Fibroblast of skin of right biceps (primary cell): ENCODE data around the gene PPP3CB.

Source experiments
- DNase-seq: peaks from one replicate; pipeline ENCODE4 v3.0.0-alpha.2; 2013

The PPP3CB gene

GRCh38 chr10:73478636-73479035, 17.2 kb downstream of the PPP3CB start:
- DNase-seq, result no peak

GRCh38 chr10:73471226-73471625, 24.6 kb downstream of the PPP3CB start:
- DNase-seq, result no peak

GRCh38 chr10:73469579-73469978, 26.2 kb downstream of the PPP3CB start:
- no peak for DNase-seq

- no peak for DNase-seq
These were observed 28.6 kb downstream of the PPP3CB start for GRCh38 chr10:73467206-73467605.

- DNase-seq, result no peak
These were observed 29.7 kb downstream of the PPP3CB start for GRCh38 chr10:73465978-73466726.

GRCh38 chr10:73460897-73461296, 34.9 kb downstream of the PPP3CB start:
- DNase-seq, result no peak

- peak; percentile 11 for DNase-seq
These were observed 36.0 kb downstream of the PPP3CB start for GRCh38 chr10:73459683-73460314.

GRCh38 chr10:73456187-73456890, 39.5 kb downstream of the PPP3CB start:
- no peak for DNase-seq

GRCh38 chr10:73449113-73449512, 46.7 kb downstream of the PPP3CB start:
- DNase-seq, result no peak

GRCh38 chr10:73448384-73448783, 47.4 kb downstream of the PPP3CB start:
- DNase-seq, result no peak

GRCh38 chr10:73446926-73447325, 48.9 kb downstream of the PPP3CB start:
- DNase-seq, result no peak

DNA sequence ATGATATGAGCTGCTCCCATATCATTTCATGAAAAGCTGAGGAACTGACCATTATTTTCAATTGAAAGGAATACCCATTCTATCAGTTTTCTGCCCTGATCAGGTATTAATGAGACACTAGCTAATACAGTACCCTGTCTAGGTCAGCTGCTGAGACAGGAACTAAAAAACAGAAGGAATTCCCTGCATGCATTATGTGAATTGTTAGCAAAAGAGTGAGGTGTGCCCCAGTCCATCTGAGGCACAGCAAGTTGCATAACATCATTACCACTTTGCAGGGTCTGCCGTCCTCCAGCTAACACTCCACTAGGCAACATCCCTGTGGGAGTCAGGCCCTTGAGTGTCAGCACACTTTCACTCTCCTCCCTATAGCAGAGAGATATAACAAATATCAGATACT, 51.4 kb downstream of the PPP3CB start:
- DNase-seq, result no peak

GRCh38 chr10:73439605-73440312, 56.1 kb downstream of the PPP3CB start:
- peak; percentile 69 for DNase-seq

DNA sequence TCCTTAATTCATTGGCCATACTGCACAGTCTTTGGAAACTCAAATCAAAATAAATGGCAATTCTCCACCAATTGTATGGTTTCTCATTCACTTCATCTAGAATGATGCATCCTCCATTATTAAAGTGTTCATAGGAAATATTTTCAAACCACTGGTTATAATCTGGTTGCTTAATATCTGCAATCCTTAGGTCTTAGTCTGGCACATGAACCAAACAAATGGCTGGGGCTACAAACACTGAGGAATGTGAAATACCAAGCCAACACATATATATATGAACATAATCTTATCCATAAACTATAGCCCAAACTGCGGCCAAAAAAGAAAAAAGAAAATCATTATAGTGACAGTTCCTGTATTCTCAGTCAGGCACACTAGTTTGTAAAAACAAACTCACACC, 56.8 kb downstream of the PPP3CB start:
- peak; percentile 54 for DNase-seq

DNA sequence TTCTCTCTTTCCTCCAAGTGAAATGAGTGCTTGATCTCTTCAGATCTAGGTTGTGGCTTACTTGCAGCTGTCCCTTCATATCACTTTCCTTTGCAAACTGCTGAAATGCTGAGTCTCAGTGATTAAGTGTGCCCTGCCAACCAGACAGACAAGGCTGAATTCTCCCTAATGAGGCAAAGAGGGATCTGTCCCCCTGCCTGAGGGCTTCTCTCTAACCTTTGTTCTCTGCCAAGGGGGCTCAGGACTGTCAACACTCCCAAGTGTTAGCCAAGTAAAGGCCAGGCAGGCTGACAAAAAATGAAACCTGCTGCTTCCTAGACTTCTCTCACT, 62.3 kb downstream of the PPP3CB start, which contains the start of gene MSS51:
Gene MSS51, minus strand, starts transcription at position 24 of the 330 bp plus-strand sequence. CDS start 5,277 bp downstream, outside the sequence.
- no peak for DNase-seq

- no peak for DNase-seq
These were observed 62.9 kb downstream of the PPP3CB start for GRCh38 chr10:73432646-73433537.

DNA sequence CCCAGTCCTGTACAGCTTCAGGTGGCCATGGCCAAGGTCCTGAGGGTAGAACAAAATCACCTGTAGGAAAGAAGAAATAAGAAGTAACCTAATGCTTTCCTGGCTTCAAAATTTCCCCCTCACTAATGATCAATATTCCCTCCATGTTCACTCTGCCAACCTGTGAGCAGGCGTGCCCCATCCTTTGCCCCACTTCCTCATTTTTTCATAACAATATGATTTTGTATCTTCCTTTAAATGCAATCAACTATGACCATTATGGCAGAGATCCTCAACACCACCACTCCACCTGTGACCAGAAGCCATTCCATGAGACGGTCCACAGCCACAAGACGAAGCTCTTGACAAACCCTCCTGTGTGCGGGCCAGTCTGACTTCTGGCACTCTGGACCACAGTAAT, 69.5 kb downstream of the PPP3CB start:
- no peak for DNase-seq

GRCh38 chr10:73424478-73424877, 71.3 kb downstream of the PPP3CB start:
- DNase-seq, result no peak

DNA sequence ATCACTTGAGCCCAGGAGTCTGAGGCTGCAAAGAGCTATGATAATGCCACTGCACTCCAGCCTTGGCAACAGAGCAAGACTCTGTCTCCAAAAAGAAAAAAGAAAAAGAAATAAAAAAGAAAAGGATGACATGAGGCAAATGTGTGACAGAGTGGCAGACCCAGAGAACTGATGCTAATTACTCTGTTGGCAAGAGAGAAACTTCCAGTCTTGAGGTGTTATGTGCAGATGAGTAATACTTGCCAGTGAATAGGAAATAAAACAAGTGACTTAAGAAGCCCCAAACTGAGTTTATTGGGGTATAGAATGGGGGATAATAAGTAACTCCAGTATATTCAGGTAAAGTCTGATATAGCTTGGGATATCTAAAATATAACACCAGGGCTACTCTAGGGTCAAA, 72.5 kb downstream of the PPP3CB start:
- DNase-seq, result no peak

- no peak for DNase-seq
These were observed 79.3 kb downstream of the PPP3CB start for GRCh38 chr10:73416571-73416970.

- DNase-seq, result no peak
These were observed 81.4 kb downstream of the PPP3CB start for GRCh38 chr10:73414230-73414945.
